Chondrocyte (in vitro differentiated cells): ENCODE measurements around the gene GPRC6A. TPM values are rescaled to one million over a fixed set of nuclear protein-coding genes. Genes with fewer than 3 reads are reported as not detected.

Source experiments
- DNase-seq: peaks from one replicate; pipeline ENCODE4 v3.0.0; 2021; ENCODE audit warnings: mixed read lengths, low spot score
- H3K27ac Mint-ChIP-seq: one replicate; pipeline ENCODE4 v1.8.0; 2021; ENCODE audit warnings: mild to moderate bottlenecking, moderate library complexity, mixed read lengths; ENCODE audit not compliant: unreplicated experiment
- H3K27me3 Mint-ChIP-seq: 2 replicates; pipeline ENCODE4 v1.8.0; 2021; ENCODE audit warnings: low read depth, mixed read lengths
- H3K36me3 Mint-ChIP-seq: 2 replicates; pipeline ENCODE4 v1.8.0; 2021; ENCODE audit warnings: low read depth, mixed read lengths
- H3K4me1 Mint-ChIP-seq: 2 replicates; pipeline ENCODE4 v1.8.0; 2021; ENCODE audit warnings: low read depth, mild to moderate bottlenecking, mixed read lengths
- H3K4me3 Mint-ChIP-seq: one replicate; pipeline ENCODE4 v1.8.0; 2021; ENCODE audit warnings: mild to moderate bottlenecking, moderate library complexity, mixed read lengths; ENCODE audit not compliant: unreplicated experiment
- H3K9me3 Mint-ChIP-seq: 2 replicates; pipeline ENCODE4 v1.8.0; 2021; ENCODE audit warnings: low read depth, mixed read lengths
- total RNA-seq: library from RNA; stranded (reverse); gene quantifications from 3 replicates; pipeline ENCODE4 v1.2.1, GENCODE V29; 2021
- TF ChIP-seq, protein P1 (sequence below): fragments of 200-600 bp; sonication (generic); IDR thresholded peaks from 2 replicates; pipeline ENCODE4 v1.5.0; 2021; ENCODE audit warnings: antibody characterized with exemption, mild to moderate bottlenecking, moderate library complexity

GPRC6A gene
- total RNA-seq, 1 donor from 2014 or later, result not detected

DNA sequence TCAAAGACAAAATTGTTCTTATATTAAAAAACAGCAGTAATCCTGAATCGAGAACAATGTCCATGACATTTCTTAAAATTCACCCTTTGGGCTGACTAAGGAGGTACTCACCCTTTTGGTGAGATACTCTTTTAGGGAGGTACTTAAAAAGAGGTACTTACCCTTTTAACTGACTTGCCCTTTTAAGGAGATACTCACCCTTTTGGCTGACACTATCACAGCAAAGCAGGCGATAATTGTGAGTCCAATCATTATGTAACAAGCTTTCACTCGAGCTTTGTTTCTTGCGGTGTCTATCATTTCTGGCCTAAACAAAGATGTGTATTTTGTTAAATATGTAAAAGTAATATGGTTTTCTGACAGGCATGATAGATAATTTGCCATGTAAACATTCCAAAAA, 67.1 kb downstream of the GPRC6A start:
- Mint-ChIP-seq H3K36me3 (peaks cover 2% of the 10 kb centered on the region), H3K27me3 (peaks cover 46% of the 10 kb centered on the region), H3K4me3 (no peak overlapping the region), H3K4me1 (peaks cover 12% of the 10 kb centered on the region), H3K9me3 (no peaks in the 10 kb centered on the region), H3K27ac (no peak overlapping the region)
- TF ChIP-seq, protein P1, sequence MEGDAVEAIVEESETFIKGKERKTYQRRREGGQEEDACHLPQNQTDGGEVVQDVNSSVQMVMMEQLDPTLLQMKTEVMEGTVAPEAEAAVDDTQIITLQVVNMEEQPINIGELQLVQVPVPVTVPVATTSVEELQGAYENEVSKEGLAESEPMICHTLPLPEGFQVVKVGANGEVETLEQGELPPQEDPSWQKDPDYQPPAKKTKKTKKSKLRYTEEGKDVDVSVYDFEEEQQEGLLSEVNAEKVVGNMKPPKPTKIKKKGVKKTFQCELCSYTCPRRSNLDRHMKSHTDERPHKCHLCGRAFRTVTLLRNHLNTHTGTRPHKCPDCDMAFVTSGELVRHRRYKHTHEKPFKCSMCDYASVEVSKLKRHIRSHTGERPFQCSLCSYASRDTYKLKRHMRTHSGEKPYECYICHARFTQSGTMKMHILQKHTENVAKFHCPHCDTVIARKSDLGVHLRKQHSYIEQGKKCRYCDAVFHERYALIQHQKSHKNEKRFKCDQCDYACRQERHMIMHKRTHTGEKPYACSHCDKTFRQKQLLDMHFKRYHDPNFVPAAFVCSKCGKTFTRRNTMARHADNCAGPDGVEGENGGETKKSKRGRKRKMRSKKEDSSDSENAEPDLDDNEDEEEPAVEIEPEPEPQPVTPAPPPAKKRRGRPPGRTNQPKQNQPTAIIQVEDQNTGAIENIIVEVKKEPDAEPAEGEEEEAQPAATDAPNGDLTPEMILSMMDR, result no peak
- no peak for DNase-seq

DNA sequence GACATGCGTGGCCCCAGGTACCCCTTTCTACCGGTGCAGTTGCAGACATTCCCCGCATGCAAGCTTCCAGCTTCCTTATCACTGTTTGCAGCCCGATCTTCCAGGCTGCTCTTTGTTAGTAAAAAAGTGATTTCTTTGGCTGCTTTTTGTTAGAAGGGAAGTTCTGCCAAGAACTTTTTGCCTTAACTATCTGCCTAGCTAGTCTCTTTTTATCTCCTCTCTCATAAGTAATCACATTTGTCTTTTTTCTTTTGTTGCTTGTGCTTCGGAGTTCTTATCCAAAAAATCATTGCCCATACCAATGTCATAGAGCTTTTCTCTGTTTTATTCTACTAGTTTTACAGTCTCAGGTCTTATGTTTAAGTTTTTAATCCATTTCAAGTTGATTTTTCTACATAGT, 83.7 kb downstream of the GPRC6A start:
- H3K9me3 Mint-ChIP-seq, result peaks cover 14% of the 10 kb centered on the region
- peaks cover 1% of the 10 kb centered on the region for H3K36me3 Mint-ChIP-seq
- no peak for DNase-seq
- H3K4me1 Mint-ChIP-seq, result no peaks in the 10 kb centered on the region
- TF ChIP-seq, protein P1, result no peak
- no peak overlapping the region for H3K4me3 Mint-ChIP-seq
- no peak overlapping the region for H3K27ac Mint-ChIP-seq
- H3K27me3 Mint-ChIP-seq, result peaks cover 2% of the 10 kb centered on the region

Other genes with a start within 250 kb of the GPRC6A start
- gene RSPH4A, start 212.6 kb downstream of the GPRC6A start, total RNA-seq, result 0.36 TPM in 1 of 3 replicates, not detected in the others
- gene ZUP1, start 160.3 kb downstream of the GPRC6A start, total RNA-seq, result 9.3 to 9.9 TPM (median 9.5 TPM) in 3 replicates
- gene KPNA5, start 147.9 kb downstream of the GPRC6A start, total RNA-seq, result 8.3 to 11.4 TPM (median 10.0 TPM) in 3 replicates
- gene FAM162B, start 63.4 kb downstream of the GPRC6A start, total RNA-seq, result not detected in 3 replicates
- gene RFX6, start 48.2 kb upstream of the GPRC6A start, total RNA-seq, result not detected in 3 replicates